ENCODE results near the gene GHDC.

DNA sequence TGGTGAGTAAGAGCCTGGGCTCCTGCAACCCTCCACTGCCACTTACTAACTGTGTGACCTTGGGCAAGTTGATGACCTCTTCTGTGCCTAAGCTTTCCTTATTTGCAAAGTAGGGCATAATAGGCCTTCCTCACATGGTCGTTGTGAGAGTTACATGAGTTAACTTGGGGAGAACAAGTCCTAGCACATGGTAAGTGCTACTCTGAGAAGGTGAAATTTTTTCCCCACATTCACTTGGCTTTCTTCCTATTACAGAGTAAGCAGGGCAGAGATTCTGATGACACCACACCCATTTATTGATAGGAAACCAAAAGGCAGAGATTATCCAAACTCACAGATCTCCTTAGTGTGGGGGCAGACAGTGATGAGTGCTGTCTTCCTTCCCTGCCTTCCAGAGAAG is 15.0 kb downstream of the GHDC start:
- TF ChIP-seq CTCF (IDR thresholded peaks at IDR 0.05) (no peak), POLR2A (IDR thresholded peaks at IDR 0.05) (no peak)

All from Peyer's patch (tissue), 4 donors.